GM12892 (cell line): ENCODE results near the gene DST.

Source experiments
- POLR2A ChIP-seq: IDR thresholded peaks from 2 replicates; pipeline ENCODE4 v1.6.1; 2011; ENCODE audit warnings: low read depth, low read length, control low read depth
- POLR2AphosphoS5 ChIP-seq: IDR thresholded peaks from 2 replicates; pipeline ENCODE4 v1.6.1; 2011; ENCODE audit warnings: low read depth, low read length, control low read depth
- TAF1 ChIP-seq: IDR thresholded peaks from 2 replicates; pipeline ENCODE4 v1.6.1; 2011; ENCODE audit warnings: low read depth, mild to moderate bottlenecking, control low read depth, low read length, borderline replicate concordance

GRCh38 chr6:56541741-56542360, 100.8 kb downstream of the DST start:
- TF ChIP-seq POLR2AphosphoS5 (no peak), TAF1 (no peak), POLR2A (no peak)
